Suppressor macrophage treated with lipopolysaccharide for 4 hours (primary cell): ENCODE data around the gene TRERF1.
A peak's percentile ranks its signal among the peaks of the same experiment; 100 is the strongest.

Source experiments
- DNase-seq: peaks from one replicate; pipeline ENCODE4 v3.0.0-alpha.2; 2020

TRERF1 gene

DNA sequence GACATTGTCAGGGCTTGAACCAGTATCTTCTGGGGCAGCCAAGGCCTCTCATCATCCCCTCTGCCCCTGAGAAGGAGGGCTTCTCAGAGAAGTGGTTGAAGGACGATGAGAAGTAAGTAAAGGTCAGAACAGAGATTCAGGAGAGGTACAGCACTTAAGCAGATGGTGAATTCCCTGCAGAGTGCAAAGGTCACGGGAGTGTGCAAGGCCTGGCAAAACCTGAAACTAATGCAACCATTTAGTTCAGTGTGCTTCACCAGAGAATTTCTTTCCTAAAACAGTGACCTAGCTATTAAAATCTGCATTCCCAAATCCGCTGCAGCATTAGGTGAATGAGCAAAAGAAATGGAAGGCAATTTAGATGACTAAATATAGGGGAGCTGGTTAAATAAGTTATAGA, 58.4 kb downstream of the TRERF1 start:
- DNase-seq, result no peak

- DNase-seq, result no peak
Observed at GRCh38 chr6:42392833-42393232, 58.9 kb downstream of the TRERF1 start.

- no peak for DNase-seq
Observed at GRCh38 chr6:42391441-42391840, 60.3 kb downstream of the TRERF1 start.

DNA sequence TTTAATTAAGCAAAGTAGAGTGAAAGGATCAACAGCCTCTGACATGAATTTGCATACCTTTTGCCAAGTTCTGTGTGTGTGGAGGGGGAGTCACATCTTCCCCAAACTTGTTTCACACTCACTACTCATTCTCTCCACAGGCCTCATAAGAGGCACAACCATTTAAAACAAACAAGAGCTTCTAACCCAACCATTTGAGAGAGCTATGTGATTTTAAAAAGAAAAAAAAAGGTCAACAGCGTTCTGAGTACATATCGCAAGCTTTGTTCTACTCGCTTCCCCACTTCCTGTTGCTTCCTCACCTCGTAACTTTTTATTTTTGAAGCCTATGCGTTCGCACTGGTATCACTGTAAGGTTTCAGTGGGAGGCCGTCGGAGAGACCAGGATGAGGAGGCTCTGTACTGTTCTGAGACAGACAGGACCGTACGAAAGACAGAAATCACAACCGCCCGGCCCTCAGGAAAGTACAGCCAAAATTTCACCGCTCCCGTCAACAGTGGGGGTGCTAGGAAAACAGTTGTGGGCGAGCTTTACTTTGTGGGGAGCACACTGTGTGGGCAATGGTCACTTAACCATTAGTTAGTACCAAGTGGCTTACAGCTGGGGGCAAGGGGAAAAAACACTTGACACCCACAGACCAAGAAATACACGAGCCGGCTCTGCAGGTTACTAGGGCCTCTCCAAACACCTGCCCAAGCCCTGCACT, 61.3 kb downstream of the TRERF1 start:
- DNase-seq, result no peak

DNA sequence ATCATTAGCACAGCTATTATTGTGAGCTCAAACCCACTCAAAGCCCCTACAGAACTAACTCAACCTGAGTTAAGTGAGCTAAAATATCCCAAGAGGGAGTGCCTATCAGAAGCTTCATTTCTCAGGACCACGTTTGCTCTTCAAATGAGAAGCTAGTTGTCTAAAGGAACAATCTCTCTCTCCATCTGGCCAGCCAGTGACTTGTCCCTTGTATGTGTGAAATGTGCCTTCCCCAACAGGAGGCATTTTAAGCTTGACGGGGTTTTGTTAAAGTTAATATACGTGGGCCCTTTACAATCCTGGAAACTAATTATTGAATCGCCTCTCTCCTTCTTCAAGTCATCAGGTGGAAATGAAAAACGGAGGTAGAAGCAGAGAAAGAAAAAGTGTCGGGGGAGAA, 62.0 kb downstream of the TRERF1 start:
- no peak for DNase-seq

- no peak for DNase-seq
Observed at GRCh38 chr6:42388046-42388445, 63.7 kb downstream of the TRERF1 start.

GRCh38 chr6:42387336-42387735, 64.4 kb downstream of the TRERF1 start:
- no peak for DNase-seq

DNA sequence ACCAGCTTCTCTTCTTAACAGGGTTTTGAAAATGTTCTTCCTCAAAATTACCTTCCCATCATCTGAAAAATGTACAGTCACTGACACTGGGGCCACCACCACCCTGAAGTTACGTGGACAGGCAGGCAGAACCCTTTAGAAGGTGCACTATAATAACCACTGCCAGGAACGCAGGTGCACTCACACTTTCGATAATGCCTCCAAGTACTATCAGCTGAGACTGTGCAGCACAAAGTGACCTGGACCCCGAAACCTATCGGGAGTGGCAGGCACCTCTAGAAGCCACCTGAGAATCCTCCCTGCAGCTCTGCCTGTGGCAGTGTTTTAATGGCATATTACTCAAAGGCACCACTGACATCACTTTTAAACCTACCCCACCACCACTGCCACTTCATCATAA, 66.4 kb downstream of the TRERF1 start:
- no peak for DNase-seq

DNA sequence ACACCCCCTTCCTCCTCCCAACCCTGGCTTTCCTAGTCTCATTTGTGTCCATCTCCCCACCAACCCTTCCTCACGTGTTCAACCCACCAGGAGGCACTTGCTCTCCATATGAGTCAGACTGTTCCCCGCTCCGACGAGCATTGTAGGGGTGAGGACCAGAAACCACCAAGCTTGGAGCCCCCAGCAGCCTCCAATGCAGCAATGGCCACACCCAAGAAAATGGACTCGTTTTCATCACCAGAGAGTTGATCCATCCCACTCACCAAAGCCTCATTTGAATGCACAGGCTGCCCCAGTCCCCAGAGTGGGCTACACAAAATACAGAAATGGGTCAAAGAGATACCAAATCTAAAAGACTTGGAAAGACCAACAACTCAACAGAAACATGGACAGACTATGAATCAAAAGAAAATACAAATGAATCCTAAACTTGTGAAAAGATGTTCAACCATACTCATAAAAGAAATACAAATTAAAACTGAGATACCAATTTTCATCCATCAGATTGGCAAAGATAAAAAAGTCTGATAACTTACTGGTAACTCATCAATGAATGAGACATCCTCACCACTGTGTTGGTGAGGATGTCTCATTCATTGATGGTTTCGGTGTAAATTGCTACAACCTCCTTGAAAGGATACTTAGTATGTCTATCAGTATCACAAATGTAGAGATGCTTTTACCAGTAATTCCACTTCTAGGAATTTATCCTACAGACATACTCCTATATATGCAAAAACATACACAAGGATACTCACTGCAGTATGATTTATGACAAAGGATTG, 68.1 kb downstream of the TRERF1 start:
- no peak for DNase-seq

GRCh38 chr6:42381850-42382249, 69.9 kb downstream of the TRERF1 start:
- no peak for DNase-seq

- no peak for DNase-seq
Observed at GRCh38 chr6:42380228-42380979, 71.3 kb downstream of the TRERF1 start.

DNA sequence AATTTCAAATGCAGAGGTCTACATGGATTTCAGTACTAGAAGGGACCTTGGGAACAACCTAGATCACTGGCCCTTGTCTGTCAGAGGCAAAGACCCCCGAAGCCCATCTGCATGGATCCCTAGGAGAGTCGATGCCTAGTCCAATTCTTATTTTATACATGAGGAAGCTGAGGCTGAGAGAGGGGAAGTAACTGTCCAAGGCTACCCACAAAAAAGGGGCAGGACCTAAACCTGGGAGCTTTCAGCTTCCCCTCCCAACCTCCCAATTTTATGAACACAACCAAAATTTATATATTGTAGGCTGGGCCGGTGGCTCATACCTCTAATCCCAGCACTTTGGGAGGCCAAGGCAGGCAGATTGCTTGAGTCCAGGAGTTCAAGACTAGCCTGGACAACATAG, 73.2 kb downstream of the TRERF1 start:
- DNase-seq, result peak; percentile 46

GRCh38 chr6:42378125-42378524, 73.6 kb downstream of the TRERF1 start:
- no peak for DNase-seq

DNA sequence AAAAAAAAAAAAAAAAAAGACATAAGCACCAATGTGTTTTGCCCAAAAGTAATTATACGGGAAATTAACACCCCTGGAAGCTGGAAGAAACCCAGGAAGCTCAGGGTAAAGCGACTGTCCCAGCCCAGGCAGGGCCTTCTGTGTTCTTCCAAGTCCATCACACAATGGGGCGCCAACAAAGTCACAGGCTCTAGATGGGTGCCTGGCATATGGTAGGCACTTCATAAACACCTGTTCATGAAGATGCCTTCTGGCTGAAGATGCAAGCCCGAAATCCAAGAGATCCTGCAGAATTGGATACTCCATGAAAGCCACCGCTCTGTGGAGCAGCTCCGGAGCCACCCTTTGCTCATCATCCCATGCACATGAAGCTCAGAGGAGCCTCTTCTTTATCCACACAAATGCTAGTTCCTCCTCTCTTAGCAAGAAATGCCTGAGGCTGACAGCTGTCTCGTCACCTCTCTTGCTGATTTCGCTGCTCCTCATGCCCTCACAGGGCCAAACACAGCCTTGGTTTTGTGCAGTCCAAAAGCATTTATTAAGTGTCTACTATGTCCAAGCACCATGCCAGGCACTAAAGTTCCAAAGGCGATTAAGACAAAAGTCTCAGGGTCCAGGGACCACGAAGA, 76.6 kb downstream of the TRERF1 start:
- DNase-seq, result no peak

DNA sequence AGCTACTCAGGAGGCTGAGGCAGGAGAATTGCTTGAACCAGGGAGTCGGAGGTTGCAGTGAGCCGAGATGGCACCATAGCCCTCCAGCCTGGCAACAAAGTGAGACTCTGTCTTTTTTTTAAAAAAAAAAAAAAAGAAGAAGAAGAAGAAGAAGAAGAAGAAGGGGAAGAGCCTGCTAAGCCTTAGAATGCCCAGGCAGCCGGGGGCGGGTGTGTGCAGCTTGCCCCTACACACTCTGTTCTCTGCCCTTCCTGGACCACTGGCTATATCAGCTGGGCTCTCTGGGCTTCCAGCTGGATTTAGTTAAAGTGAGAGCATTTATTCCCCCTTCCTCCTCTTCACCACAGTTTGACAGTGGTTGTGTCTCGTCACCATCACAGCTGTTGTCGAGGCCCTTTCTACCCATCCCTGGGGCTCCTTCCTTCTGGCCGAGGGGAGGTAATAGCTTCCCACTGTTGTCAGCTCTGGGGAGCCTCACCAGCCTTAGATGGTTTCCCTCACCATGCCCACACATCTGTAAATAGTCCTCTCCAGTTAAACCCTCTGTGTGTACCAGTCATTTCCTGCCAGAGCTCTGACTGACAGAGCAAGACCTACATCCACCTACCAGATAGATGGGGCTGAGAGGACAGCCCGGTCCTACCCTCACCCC, 77.6 kb downstream of the TRERF1 start:
- peak; percentile 30 for DNase-seq

DNA sequence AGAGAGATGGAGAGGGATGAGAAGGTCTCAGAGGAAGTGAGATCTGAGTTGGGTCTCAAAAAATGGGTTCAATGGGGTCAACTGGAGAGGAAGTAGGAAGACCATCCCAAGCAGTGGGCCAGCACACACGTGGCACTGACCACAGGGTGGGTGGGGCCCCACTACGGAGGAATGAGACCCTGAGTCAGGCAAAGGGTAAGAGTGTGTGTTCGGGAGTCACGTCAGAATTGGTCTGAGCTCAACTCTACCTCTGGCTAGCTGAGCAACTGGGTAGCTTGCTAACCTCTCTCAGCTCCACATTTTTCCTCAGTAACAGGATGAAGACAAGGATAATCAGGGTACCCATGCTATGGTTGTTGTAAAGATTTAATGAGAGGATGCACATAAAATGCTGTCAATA, 79.0 kb downstream of the TRERF1 start:
- DNase-seq, result peak; percentile 42

- no peak for DNase-seq
Observed at GRCh38 chr6:42370323-42370985, 81.3 kb downstream of the TRERF1 start.

DNA sequence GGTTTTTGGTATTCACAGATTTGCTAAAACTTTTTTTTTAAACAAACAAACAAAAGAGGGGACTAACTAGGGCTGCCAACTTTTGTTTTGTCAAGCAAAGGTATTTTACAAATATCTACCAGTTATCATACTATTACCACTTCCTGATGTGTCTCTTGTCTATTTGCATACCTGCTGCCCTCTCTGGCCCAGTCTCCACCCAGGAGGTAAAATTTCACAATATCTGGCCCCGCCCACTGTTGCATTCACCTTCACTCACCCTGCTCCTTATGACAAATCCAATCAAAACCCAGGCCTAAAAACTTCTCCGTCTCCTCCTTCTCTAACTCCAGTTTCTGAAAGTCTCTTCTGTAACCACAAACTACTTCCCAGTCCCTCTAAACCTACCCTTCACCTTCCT, 82.2 kb downstream of the TRERF1 start:
- DNase-seq, result no peak

DNA sequence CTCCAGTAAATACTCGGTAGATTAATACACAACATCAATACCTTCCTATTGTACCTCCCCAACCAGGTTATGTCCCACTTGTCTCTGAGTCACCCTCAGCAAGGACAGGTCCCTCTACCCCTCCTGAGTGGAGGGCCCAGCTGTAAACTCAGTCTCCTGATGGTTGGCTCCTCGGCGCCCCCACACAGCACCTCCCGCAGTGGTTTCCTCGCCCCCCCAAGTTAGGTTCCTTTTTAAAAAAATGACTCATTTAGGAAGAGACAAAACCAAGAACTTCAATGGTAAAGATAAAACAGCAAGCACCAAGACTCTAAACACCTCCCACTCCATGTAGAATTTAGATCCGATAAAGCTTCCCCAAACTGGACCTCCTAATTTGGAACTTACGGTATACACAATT, 83.5 kb downstream of the TRERF1 start:
- peak; percentile 39 for DNase-seq

DNA sequence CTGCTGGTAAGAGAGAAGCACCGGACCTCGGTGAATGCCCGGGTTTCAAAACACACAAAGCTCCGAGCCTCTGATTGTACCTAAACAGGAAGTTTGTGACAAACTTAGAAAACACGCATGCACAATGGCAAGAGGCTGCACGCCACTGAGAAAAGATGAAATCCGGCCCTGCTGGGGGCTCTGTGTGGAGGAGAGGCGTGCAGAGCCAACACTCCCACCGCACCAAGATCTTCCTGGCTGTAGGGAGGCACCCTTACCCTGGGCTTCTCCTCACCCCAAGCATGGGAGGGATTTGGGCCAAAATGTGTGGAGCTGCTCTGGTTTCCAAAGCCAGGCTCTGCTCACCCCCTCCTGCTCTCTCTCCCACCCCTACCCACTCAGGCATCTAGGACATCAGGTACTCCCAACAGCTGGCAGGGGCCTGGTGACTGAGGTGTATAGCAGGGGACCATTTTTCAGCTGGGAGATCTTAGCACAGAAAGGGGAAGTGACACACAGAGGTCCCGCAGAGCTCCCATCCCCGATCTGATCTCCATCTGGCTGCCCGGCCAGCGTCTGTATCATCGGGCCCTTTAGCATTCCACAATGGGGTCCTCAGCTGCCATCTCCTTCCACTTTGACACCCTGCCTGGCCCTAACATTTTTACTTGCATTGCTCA, 84.2 kb downstream of the TRERF1 start:
- peak; percentile 86 for DNase-seq

DNA sequence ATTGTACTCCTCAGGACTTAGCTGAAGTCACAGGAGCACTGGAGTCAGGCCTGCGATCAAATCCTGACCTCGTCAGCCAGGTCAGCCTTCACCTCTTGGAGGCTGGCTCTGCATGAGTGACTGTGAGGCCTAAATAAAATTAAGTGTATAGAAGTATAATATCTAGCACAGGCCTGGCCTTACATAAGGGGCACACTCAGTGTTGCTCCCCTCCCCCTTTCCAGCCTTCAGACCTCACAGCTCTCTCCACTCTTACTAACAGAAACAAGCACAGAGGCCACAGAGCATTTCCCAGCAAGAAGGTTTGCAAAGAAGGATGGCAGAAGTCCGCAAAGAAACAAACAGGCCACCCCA, 84.8 kb downstream of the TRERF1 start:
- DNase-seq, result no peak
